SK-N-MC (cell line): ENCODE measurements around the gene ZIC1.

Experiments used
- EZH2 ChIP-seq: fragments of 200-600 bp; sonication (generic); IDR thresholded peaks from one replicate; pipeline ENCODE4 v1.6.1; 2017; ENCODE audit warnings: antibody characterized with exemption
- POLR2AphosphoS5 ChIP-seq: IDR thresholded peaks from 2 replicates; pipeline ENCODE4 v1.6.1; 2012; ENCODE audit warnings: mild to moderate bottlenecking, low read depth, low read length, borderline replicate concordance

- no peak for TF ChIP-seq EZH2
- no peak for TF ChIP-seq POLR2AphosphoS5
Measured at GRCh38 chr3:147428754-147429153, 19.6 kb downstream of the ZIC1 start.
